Fibroblast of peridontal ligament (primary cell): Measurements from ENCODE around the gene RACK1.
"Not testable (repeated sequence)": the region's sequence is repeated elsewhere in the genome, so short reads cannot be mapped to it uniquely, and the experiment has no call there.

Source experiments
- DNase-seq: peaks from one replicate; pipeline ENCODE4 v3.0.0-alpha.2; 2010; ENCODE audit errors: extremely low read depth

Gene RACK1

GRCh38 chr5:181243564-181244343, at the start of gene RACK1:
RACK1 (minus strand) TSS chr5:181243906; CDS start chr5:181243800, 106 bp downstream.
- peak; percentile 91 for DNase-seq

DNA sequence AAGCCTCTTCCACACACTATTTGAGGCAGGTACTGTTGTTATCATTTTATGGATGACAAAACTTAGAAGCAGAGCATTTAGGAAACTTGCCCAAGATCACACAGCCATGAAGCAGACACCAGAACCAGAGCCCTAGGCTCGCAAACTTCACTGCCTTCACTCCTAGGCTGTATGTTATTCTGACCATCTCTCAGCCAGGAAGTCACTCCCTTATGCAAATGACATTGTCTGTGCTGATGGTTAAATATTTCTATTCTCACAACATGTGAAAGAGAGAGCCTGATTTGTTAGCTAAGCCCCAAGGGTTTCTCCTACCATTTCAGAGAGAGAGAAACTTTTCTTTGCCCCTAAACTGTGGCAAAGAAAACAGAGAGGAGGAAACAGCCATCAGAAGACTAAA, 43.6 kb upstream of the RACK1 start:
- not testable (repeated sequence) for DNase-seq

- DNase-seq = not testable (repeated sequence)
These were observed 42.4 kb upstream of the RACK1 start for GRCh38 chr5:181285962-181286705.

DNA sequence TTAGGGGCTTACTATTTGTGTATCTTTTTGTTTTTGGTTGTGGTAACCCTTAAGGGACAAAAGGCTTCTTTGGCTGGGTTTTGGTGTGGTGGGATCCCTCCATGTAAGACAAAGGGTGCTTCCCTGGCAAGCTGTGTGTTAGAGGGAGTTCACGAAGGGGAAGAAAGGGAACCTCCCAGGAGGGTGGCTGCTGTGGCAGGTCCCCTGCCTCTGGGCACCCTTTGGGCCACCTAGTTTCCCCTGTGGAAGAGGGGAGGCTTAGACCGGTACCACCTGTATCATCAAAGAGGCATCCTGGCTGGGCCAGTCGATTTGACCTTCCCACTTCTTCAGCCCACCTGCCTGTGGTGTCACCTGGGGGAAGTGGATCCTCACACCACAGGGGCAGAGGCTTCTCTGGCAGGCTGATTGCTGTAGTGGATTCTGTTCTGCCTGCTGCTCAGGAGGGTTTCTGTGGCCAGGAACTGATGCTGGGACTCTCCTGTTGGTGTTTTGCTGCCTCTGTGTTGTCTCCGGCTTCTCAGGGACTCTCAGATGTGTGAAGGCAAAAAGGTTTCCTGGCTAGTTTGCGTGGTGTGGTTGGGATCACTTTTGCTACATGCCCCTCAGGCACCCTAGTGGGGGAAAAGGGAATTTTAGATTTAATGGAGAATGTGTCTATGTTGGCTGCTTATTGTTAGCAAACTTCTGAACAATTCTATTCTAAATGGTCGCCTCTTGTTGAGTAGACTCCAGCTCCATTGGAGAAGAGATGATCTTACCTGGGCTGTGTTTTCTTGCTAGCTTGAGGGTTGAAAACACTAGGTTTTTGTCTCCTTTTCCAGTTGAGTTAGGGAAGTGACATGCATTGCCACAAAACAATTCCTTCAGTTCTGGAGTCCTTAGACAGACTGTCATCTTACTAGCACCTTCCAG, 40.4 kb upstream of the RACK1 start:
- DNase-seq = not testable (repeated sequence)

DNA sequence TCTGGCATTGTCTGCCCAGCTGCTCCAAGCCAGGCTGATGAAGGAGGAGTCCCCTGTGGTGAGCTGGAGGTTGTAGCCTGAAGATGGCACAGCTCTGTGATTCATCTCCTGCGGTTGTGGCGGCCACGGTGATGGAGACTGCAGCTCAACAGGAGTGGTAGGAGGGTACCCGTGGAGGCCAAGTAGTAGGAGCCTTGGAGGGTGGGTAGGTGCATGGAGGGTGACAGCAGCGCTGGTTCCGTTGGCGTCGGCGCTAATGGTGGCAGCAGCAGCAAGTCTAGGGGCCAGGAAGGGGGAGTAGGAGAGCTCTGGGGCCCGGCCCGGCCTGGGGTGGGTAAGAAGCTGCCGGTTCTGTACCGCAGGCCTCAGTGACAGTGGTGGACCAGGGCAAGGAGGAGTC, 39.6 kb upstream of the RACK1 start:
- DNase-seq = no peak

DNA sequence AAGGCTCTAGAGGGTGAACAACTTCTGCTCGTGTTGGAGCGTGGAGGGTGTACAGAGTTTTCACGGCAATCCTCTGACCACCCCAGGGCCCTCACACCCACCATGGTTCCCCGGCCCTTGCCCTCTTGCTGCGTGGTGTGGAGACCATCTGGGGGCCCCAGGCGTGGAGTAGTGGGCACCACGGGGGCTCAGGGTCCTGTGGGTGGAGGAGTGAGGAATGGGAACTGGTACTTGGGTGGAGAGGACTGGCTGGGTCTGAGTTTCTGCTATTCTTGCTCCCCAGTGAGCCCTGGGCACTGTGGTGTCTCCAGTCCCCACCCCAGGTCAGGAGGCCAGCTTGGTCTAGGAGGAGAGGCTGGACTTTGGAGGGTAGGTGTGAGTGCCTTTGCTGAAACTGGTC, 39.2 kb upstream of the RACK1 start:
- no peak for DNase-seq

GRCh38 chr5:181282415-181282814, 38.7 kb upstream of the RACK1 start:
- not testable (repeated sequence) for DNase-seq

DNA sequence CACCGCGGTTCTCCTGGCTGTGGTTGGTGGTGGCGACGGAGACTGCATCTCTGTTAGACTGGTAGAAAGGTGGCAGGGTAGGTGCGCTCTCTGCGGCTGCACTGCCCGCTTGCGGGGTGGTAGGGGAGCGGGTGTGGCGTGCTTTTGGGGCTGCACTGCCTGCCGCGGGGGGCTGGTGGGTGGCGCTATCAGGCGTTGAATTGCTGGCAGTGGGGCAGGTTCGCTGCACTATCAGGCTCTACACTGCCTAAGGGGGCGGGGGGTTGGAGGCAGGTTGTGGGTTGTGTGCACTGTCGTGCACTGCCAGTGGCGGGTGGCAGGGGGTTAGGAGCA, 38.2 kb upstream of the RACK1 start:
- DNase-seq = no peak

DNA sequence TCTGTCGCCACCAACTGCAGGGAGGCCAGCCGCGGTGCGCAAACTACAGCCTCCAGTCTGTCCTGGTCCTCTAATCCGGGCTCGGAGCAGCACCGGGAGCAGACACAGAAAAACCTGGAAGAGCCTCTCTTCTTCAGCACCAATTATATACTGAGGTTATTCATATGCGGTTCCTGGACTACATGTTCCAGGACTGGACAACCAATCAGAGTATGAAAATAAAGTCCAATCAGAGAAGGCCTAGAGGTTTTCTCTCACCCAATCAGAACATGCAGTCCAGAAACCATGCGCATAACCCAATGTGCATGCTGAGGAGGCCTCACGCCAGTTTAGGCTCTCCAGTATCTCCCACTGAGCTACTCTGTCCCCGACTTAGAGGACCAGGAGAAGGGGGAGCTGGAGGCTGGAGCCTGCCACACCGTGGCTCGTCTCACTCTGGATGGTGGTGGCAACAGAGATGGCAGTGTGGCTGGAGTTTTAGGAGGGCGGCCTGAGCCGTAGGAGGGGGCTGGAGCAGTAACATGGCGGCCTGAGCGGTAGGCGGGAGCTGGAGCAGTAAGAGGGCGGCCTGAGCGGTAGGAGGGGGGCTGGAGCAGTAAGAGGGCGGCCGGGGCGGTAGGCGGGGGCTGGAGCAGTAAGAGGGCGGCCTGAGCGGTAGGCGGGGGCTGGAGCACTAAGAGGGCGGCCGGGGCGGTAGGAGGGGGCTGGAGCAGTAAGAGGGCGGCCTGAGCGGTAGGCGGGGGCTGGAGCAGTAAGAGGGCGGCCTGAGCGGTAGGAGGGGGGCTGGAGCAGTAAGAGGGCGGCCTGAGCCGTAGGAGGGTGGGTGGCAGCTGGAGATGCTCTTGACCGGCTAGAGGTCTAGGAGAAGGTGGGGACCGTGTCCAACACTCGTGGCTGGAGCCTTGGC, 37.6 kb upstream of the RACK1 start:
- no peak for DNase-seq

GRCh38 chr5:181280251-181280762, 36.6 kb upstream of the RACK1 start:
- DNase-seq = no peak

DNA sequence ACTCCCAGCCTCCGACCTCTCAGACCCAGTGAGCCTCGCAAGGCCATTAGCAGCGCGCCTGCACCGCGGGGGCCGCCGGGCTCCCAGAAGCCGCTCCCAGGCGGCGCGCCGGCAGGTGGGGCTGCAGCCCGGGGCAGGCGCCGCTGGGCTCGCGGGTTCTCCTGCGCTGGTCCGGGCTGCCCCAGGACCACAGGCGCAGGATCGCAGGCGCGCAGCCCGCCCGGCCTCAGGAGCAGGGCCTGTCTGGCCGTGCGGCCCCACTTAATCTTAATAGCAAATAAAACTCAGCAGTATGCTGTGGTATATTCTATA, 29.7 kb upstream of the RACK1 start:
- DNase-seq = not testable (repeated sequence)

DNA sequence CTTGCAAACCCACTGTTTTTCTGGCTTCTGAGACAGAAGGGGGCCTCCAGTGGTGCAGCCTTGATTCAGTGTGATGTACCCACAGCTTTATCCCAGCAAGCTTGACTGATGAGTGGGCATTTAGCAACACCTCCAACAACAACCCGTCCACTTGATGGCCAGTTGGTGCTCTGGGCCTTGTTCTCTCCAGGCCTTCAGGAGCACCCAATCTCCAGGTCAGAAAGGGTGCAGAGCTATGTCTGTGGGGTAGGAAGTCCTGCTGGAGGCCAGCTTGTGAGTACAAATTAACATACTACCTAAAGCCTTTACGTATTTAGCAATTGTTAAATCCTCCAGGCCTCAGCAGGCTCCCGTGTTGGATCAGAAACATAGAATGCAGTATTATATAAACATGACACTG, 27.4 kb upstream of the RACK1 start:
- DNase-seq = no peak

- DNase-seq = not testable (repeated sequence)
These were observed 24.2 kb upstream of the RACK1 start for GRCh38 chr5:181267907-181268306.

- not testable (repeated sequence) for DNase-seq
These were observed 23.7 kb upstream of the RACK1 start for GRCh38 chr5:181267291-181267904.

DNA sequence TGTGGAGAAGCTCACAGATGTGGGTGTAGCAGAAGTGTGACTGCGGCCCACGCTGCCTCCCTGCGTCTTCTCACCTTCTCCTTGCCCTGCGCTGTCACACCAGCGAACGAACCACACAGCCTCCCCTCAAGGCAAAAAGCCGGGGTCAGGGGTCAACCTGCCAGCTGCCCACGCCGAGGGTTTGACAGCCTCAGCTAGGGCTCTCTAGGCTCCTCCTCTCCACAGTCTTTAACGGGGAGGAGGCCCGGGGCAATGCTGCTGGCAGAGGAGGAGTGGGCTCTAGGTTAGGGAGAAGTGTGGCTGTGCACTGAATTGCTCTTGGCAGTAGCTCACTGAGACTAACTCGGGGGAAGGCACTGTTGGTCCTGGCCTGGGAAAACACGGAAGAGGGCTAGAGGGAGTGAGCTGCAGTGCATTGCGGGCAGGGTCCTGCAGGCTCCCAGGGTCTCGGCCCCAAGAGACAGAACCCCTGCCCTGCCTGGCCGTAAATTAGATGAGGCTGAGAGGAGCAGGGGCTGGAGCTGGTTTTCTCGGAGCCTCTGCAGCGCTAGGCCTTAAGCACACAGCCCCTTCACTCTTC, 21.5 kb upstream of the RACK1 start:
- no peak for DNase-seq

DNA sequence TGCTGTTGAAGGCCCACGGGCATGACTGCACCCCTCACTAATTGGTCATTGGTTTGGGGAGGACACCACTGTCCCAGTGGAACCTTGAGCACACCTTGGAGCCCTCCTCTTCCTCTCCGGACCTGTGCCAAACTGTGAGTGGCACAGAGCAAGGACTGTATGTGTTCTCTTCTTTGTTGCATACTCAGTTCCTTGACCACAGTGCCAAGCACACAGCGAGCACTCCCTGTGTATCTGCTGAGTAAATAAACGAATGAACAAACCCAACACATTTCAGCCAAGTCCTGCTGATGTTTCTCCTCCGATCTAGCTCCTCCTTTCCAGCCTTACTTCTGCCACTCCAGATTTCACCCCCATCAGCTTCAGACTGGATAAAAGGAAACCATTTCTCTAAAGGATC, 19.9 kb upstream of the RACK1 start:
- no peak for DNase-seq

DNA sequence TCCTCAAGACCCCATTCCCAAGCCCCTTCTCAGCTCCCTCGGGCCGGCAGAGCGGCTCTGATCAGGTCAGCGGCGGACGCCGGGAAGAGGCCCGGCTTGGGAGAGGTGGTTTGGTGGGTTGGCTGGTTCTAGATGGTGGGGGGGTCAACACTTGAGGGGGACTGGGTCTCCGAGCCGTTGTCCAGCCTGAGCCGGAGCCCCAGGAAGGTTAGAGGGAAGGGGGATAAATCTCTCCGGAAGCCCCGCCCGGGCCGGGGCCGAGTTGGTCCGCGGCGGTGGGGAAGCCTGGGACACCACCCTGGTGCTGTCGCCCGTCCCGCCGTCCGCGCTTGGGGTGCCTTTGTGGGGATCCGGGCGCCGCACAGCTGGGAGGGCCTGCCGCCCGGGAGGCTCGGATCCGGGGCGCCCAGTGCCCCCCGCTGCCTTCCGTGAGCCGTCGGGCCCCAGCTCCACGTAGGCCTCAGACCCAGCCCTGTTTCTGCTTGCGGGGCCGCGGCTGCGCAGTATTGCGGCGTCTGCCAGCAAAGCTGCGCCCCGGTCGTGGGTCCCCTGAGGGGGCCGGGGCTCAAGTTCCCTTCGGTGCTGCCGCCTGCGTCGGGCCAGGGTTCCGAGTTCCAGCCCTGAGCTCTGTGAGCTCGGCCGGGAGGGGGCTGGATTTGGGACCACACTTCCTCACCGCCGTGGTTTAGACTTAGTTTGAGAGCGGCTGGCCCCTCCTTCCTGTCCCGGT, 17.8 kb upstream of the RACK1 start:
- peak; percentile 57 for DNase-seq

- DNase-seq = peak; percentile 85
These were observed 17.1 kb upstream of the RACK1 start, which contains the start of gene TRIM52 for GRCh38 chr5:181260720-181261319. TRIM52 (minus strand) TSS chr5:181261143; CDS start chr5:181260813, 330 bp downstream.
